Osteoblast (primary cell): Measurements from ENCODE around the gene RAB40B. TPM values are rescaled to one million over a fixed set of nuclear protein-coding genes. Genes with fewer than 3 reads are reported as not detected.

Experiments used
- DNase-seq: peaks from one replicate; pipeline ENCODE4 v3.0.0; 2011; ENCODE audit warnings: low spot score, mixed read lengths; ENCODE audit not compliant: insufficient read length; ENCODE audit errors: missing footprints
- H2AFZ ChIP-seq: 2 replicates; pipeline ENCODE4 v1.6.0; 2011; ENCODE audit warnings: mild to moderate bottlenecking, low read length
- H3K27ac ChIP-seq: 2 replicates; pipeline ENCODE4 v1.5.1; 2011; ENCODE audit warnings: mild to moderate bottlenecking, low read depth, low read length, moderate library complexity
- H3K27me3 ChIP-seq: 2 replicates; pipeline ENCODE4 v1.6.0; 2012; ENCODE audit warnings: mild to moderate bottlenecking, control low read depth, inconsistent platforms, low read length, moderate library complexity; ENCODE audit not compliant: insufficient read depth
- H3K36me3 ChIP-seq: 2 replicates; pipeline ENCODE4 v1.5.1; 2011; ENCODE audit warnings: mild to moderate bottlenecking, low read length, control low read depth, moderate library complexity; ENCODE audit not compliant: insufficient read depth
- H3K4me1 ChIP-seq: 2 replicates; pipeline ENCODE4 v1.5.1; 2011; ENCODE audit warnings: mild to moderate bottlenecking, low read length, control low read depth, moderate library complexity; ENCODE audit not compliant: insufficient read depth
- H3K4me2 ChIP-seq: 2 replicates; pipeline ENCODE4 v1.6.0; 2011; ENCODE audit warnings: mild to moderate bottlenecking, low read length; ENCODE audit not compliant: insufficient read depth
- H3K4me3 ChIP-seq: fragments of 200-600 bp; sonication (generic); 3 replicates; pipeline ENCODE4 v1.5.1; 2012; ENCODE audit warnings: mild to moderate bottlenecking, low read length, inconsistent platforms; ENCODE audit not compliant: insufficient read depth
- H3K79me2 ChIP-seq: 2 replicates; pipeline ENCODE4 v1.6.0; 2012; ENCODE audit warnings: mild to moderate bottlenecking, low read length, control low read depth, inconsistent platforms; ENCODE audit not compliant: insufficient read depth
- H3K9me3 ChIP-seq: 2 replicates; pipeline ENCODE4 v1.5.1; 2011; ENCODE audit warnings: low read depth, low read length, control low read depth
- H4K20me1 ChIP-seq: 2 replicates; pipeline ENCODE4 v1.6.0; 2012; ENCODE audit warnings: mild to moderate bottlenecking, low read length, control low read depth; ENCODE audit not compliant: insufficient read depth
- total RNA-seq: library from RNA; depleted of rRNA; stranded (reverse); fragments of >200 nt; gene quantifications from 2 replicates; pipeline ENCODE4 v1.2.3, GENCODE V29; 2012
- TF ChIP-seq, protein P1 (sequence below): IDR thresholded peaks from 2 replicates; pipeline ENCODE4 v1.5.1; 2011; ENCODE audit warnings: mild to moderate bottlenecking, low read depth, low read length, moderate library complexity; ENCODE audit errors: extremely low read depth

The RAB40B gene
- total RNA-seq, 1 donor = 8.3 TPM

DNA sequence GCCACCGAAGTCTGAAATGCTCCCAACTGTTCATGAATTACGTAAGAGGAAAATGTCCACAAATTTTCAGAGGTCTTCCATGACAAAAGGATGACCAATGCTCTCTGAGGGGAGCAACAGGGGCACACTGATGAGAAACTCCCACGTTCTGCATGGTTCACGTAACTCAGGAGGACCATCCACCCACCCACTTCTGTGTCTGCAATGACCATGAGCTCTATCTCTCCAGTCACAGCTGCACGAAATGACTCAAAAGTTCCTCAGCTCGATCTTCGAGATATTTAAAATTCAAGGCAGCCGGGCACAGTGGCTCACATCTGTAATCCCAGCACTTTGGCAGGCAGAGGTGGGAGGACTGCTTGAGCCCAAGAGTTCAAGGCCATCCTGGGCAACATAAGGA is 66.0 kb downstream of the RAB40B start:
- H4K20me1 ChIP-seq = peaks cover 43% of the 10 kb centered on the region
- DNase-seq = no peak
- TF ChIP-seq, protein P1, sequence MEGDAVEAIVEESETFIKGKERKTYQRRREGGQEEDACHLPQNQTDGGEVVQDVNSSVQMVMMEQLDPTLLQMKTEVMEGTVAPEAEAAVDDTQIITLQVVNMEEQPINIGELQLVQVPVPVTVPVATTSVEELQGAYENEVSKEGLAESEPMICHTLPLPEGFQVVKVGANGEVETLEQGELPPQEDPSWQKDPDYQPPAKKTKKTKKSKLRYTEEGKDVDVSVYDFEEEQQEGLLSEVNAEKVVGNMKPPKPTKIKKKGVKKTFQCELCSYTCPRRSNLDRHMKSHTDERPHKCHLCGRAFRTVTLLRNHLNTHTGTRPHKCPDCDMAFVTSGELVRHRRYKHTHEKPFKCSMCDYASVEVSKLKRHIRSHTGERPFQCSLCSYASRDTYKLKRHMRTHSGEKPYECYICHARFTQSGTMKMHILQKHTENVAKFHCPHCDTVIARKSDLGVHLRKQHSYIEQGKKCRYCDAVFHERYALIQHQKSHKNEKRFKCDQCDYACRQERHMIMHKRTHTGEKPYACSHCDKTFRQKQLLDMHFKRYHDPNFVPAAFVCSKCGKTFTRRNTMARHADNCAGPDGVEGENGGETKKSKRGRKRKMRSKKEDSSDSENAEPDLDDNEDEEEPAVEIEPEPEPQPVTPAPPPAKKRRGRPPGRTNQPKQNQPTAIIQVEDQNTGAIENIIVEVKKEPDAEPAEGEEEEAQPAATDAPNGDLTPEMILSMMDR = no peak
- H2AFZ ChIP-seq = no peak overlapping the region
- H3K4me2 ChIP-seq = no peak overlapping the region
- H3K9me3 ChIP-seq = no peaks in the 10 kb centered on the region
- H3K27ac ChIP-seq = no peak overlapping the region
- no peaks in the 10 kb centered on the region for H3K4me1 ChIP-seq
- H3K36me3 ChIP-seq = peaks cover 31% of the 10 kb centered on the region
- no peak overlapping the region for H3K4me3 ChIP-seq
- H3K79me2 ChIP-seq = peaks cover 84% of the 10 kb centered on the region
- H3K27me3 ChIP-seq = no peaks in the 10 kb centered on the region

DNA sequence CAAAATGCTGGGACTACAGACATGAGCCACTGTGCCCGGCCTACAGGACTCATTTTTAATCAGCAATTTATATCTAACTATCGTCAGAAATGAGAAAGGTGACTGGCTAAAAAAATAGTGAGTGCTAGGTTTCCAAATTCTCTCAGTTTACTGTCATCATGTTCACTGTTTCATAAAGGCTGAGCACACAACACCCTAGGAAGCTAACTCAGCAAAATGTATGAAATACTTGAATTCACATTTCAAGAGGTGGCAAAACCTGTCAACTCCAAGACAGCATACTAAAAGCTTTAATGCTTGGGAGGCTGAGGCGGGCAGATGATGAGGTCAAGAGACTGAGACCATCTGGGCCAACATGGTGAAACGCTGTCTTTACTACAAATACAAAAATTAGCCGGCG is 67.0 kb downstream of the RAB40B start:
- Histone ChIP-seq H3K4me3 (no peak overlapping the region), H4K20me1 (peaks cover 35% of the 10 kb centered on the region), H3K36me3 (peaks cover 39% of the 10 kb centered on the region), H3K4me2 (no peak overlapping the region), H3K9me3 (no peaks in the 10 kb centered on the region), H3K27me3 (no peaks in the 10 kb centered on the region), H2AFZ (no peak overlapping the region), H3K27ac (no peak overlapping the region), H3K79me2 (peaks cover 78% of the 10 kb centered on the region), H3K4me1 (no peaks in the 10 kb centered on the region)
- no peak for DNase-seq
- TF ChIP-seq, protein P1 = no peak

DNA sequence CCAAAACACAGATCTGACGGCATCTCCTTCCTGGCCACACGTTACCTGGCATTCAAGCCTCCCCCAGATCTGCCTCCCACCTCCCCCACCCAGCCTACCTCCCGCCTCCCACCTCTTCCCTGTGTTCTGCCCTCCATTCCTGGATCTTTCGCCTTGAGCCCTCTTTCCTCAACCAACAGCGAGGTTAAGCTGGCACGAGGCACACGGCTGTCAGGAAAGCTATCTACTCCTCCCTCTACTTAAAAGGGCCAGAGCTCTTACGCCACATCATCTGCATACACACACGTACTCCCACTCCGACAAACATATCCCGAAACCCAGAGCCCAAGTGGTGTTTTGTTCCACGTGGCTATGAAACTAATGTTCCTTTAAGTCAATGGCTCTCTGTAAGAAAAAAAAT is 68.3 kb downstream of the RAB40B start:
- Histone ChIP-seq H3K4me1 (no peaks in the 10 kb centered on the region), H3K36me3 (peaks cover 41% of the 10 kb centered on the region), H4K20me1 (peaks cover 29% of the 10 kb centered on the region), H3K4me3 (no peak overlapping the region), H3K27me3 (no peaks in the 10 kb centered on the region), H2AFZ (no peak overlapping the region), H3K4me2 (no peak overlapping the region), H3K79me2 (peaks cover 66% of the 10 kb centered on the region), H3K9me3 (no peaks in the 10 kb centered on the region), H3K27ac (no peak overlapping the region)
- DNase-seq = no peak
- TF ChIP-seq, protein P1 = no peak

DNA sequence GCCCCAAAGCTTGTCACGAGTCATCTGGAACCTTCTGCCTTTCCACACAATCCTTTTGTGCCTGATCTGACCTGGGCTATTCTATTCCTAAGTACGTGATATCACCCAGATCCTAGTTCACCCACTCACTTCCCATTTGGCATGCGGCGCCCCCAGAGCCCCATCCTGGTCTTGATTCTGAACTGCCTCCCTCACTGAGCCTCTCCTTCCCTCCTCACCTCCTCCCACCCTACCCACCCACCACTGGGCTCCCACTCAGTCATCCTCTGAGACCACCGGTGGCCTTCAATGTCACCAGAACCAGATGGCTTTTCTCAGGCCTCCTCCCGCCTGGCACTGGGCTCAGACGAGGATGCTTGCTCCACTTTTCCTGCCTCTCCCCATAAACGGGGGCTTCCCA is 68.8 kb downstream of the RAB40B start:
- Histone ChIP-seq H2AFZ (no peak overlapping the region), H3K36me3 (peaks cover 44% of the 10 kb centered on the region), H3K27ac (no peak overlapping the region), H3K4me3 (no peak overlapping the region), H3K4me1 (no peaks in the 10 kb centered on the region), H4K20me1 (peaks cover 28% of the 10 kb centered on the region), H3K79me2 (peaks cover 64% of the 10 kb centered on the region), H3K4me2 (no peak overlapping the region), H3K9me3 (no peaks in the 10 kb centered on the region), H3K27me3 (no peaks in the 10 kb centered on the region)
- TF ChIP-seq, protein P1 = no peak
- no peak for DNase-seq
